Muscle layer of colon (tissue), 2 donors: ENCODE data around the gene TFE3.

Experiments used
- H3K27ac ChIP-seq: one replicate; pipeline ENCODE4 v1.7.0; 2013; ENCODE audit warnings: low read depth, mild to moderate bottlenecking, low read length, moderate library complexity
- H3K27me3 ChIP-seq, 2 donors: one replicate each; pipeline ENCODE4 v1.7.0; 2013; ENCODE audit warnings: low read length in 2 of 2, mild to moderate bottlenecking in 2 of 2; ENCODE audit not compliant: insufficient read depth in 2 of 2, control insufficient read depth in 1 of 2
- H3K36me3 ChIP-seq: one replicate; pipeline ENCODE4 v1.7.0; 2013; ENCODE audit warnings: mild to moderate bottlenecking, low read length; ENCODE audit not compliant: insufficient read depth
- H3K4me1 ChIP-seq: one replicate; pipeline ENCODE4 v1.7.0; 2013; ENCODE audit warnings: mild to moderate bottlenecking, low read length; ENCODE audit not compliant: insufficient read depth
- H3K4me3 ChIP-seq, 2 donors: one replicate each; pipeline ENCODE4 v1.7.0; 2013; ENCODE audit warnings: low read length in 2 of 2, low read depth in 1 of 2, mild to moderate bottlenecking in 1 of 2, moderate library complexity in 1 of 2
- H3K9ac ChIP-seq: one replicate; pipeline ENCODE4 v1.7.0; 2013; ENCODE audit warnings: low read length
- H3K9me3 ChIP-seq: one replicate; pipeline ENCODE4 v1.7.0; 2013; ENCODE audit warnings: mild to moderate bottlenecking, low read length
- donor health status: abdominal sarcoma.
- donor health status: Adenocarcinoma of cecum.

Gene TFE3

GRCh38 chrX:49059201-49059600 lies 16.0 kb upstream of the TFE3 start:
- H3K27me3 ChIP-seq, result peaks cover 0 to 6% of the 10 kb centered on the region in 2 donors
- H3K36me3 ChIP-seq, result no peaks in the 10 kb centered on the region
- H3K4me3 ChIP-seq, result no peak overlapping the region
- no peak overlapping the region for H3K9ac ChIP-seq
- no peaks in the 10 kb centered on the region for H3K9me3 ChIP-seq
- H3K27ac ChIP-seq, result no peak overlapping the region
- no peaks in the 10 kb centered on the region for H3K4me1 ChIP-seq

GRCh38 chrX:49058794-49059193 lies 15.6 kb upstream of the TFE3 start, which contains the start of gene CCDC120:
Gene CCDC120 (plus strand): TSS chrX:49058999. CDS start chrX:49062042, 3,043 bp downstream.
- H3K9ac ChIP-seq, result no peak within 1 kb of the TSS
- no peak within 1 kb of the TSS for H3K4me3 ChIP-seq
- no peaks in the 10 kb centered on the region for H3K36me3 ChIP-seq
- H3K27ac ChIP-seq, result no peak within 1 kb of the TSS
- no peaks in the 10 kb centered on the region for H3K4me1 ChIP-seq
- peaks cover 0 to 6% of the 10 kb centered on the region in 2 donors for H3K27me3 ChIP-seq
- no peaks in the 10 kb centered on the region for H3K9me3 ChIP-seq

- H3K9ac ChIP-seq, result no peak overlapping the region
- H3K27me3 ChIP-seq, result peaks cover 0 to 6% of the 10 kb centered on the region in 2 donors
- H3K4me3 ChIP-seq, result peak overlapping the region; percentile 33 to 59
- no peaks in the 10 kb centered on the region for H3K36me3 ChIP-seq
- peak overlapping the region; percentile 56 for H3K27ac ChIP-seq
- no peaks in the 10 kb centered on the region for H3K9me3 ChIP-seq
- H3K4me1 ChIP-seq, result no peaks in the 10 kb centered on the region
Observed at GRCh38 chrX:49054073-49054762, 11.1 kb upstream of the TFE3 start.

- Histone ChIP-seq H3K36me3 (no peaks in the 10 kb centered on the region), H3K9me3 (no peaks in the 10 kb centered on the region), H3K4me1 (no peaks in the 10 kb centered on the region), H3K27ac (peak overlapping the region; percentile 61), H3K9ac (no peak overlapping the region), H3K27me3 (peaks cover 0 to under 1% of the 10 kb centered on the region in 2 donors), H3K4me3 (peak overlapping the region; percentile 33 to 59)
Observed at GRCh38 chrX:49053223-49054072, 10.3 kb upstream of the TFE3 start.

- peaks cover 0 to 4% of the 10 kb centered on the region in 2 donors for H3K27me3 ChIP-seq
- H3K9ac ChIP-seq, result no peak overlapping the region
- H3K4me3 ChIP-seq, result no peak overlapping the region
Observed at GRCh38 chrX:49043987-49044281, 777 bp upstream of the TFE3 start.

GRCh38 chrX:49042581-49043219 lies 457 bp downstream of the TFE3 start:
- H3K4me1 ChIP-seq, result peaks cover 16% of the 10 kb centered on the region
- H3K27me3 ChIP-seq, result peaks cover 0 to 4% of the 10 kb centered on the region in 2 donors
- H3K27ac ChIP-seq, result peak overlapping the region; percentile 88
- peaks cover 12% of the 10 kb centered on the region for H3K36me3 ChIP-seq
- no peaks in the 10 kb centered on the region for H3K9me3 ChIP-seq
- H3K9ac ChIP-seq, result peak overlapping the region; percentile 81
- peak overlapping the region; percentile 69 to 77 for H3K4me3 ChIP-seq

More at GRCh38 chrX:49043987-49044281, 777 bp upstream of the TFE3 start:
- H3K9me3 ChIP-seq, result no peaks in the 10 kb centered on the region
- no peaks in the 10 kb centered on the region for H3K36me3 ChIP-seq
- H3K27ac ChIP-seq, result no peak overlapping the region
- peaks cover 16% of the 10 kb centered on the region for H3K4me1 ChIP-seq

- Histone ChIP-seq H3K4me1 (peaks cover 16% of the 10 kb centered on the region), H3K4me3 (peak overlapping the region; percentile 69 to 77), H3K9me3 (no peaks in the 10 kb centered on the region), H3K36me3 (peaks cover 18% of the 10 kb centered on the region), H3K27ac (peak overlapping the region; percentile 88), H3K9ac (peak overlapping the region; percentile 81), H3K27me3 (peaks cover 0 to 4% of the 10 kb centered on the region in 2 donors)
Observed at GRCh38 chrX:49041744-49042580, 1.2 kb downstream of the TFE3 start.

GRCh38 chrX:49040376-49040955 lies 2.7 kb downstream of the TFE3 start:
- H3K4me3 ChIP-seq, result peak overlapping the region; percentile 14 to 69
- H3K9me3 ChIP-seq, result no peaks in the 10 kb centered on the region
- peaks cover 0 to 4% of the 10 kb centered on the region in 2 donors for H3K27me3 ChIP-seq
- peak overlapping the region; percentile 2 for H3K27ac ChIP-seq
- peaks cover 18% of the 10 kb centered on the region for H3K36me3 ChIP-seq
- H3K4me1 ChIP-seq, result peaks cover 16% of the 10 kb centered on the region
- H3K9ac ChIP-seq, result no peak overlapping the region

- Histone ChIP-seq H3K27ac (peak overlapping the region; percentile 23), H3K9me3 (no peaks in the 10 kb centered on the region), H3K4me1 (peaks cover 17% of the 10 kb centered on the region), H3K4me3 (no peak overlapping the region), H3K9ac (no peak overlapping the region), H3K27me3 (peaks cover 0 to 4% of the 10 kb centered on the region in 2 donors), H3K36me3 (peaks cover 18% of the 10 kb centered on the region)
Observed at GRCh38 chrX:49039598-49040375, 3.4 kb downstream of the TFE3 start.

- H3K9ac ChIP-seq, result no peak overlapping the region
- peaks cover 0 to 4% of the 10 kb centered on the region in 2 donors for H3K27me3 ChIP-seq
- H3K4me1 ChIP-seq, result peaks cover 23% of the 10 kb centered on the region
- H3K9me3 ChIP-seq, result no peaks in the 10 kb centered on the region
- H3K36me3 ChIP-seq, result peaks cover 36% of the 10 kb centered on the region
- no peak overlapping the region for H3K4me3 ChIP-seq
- no peak overlapping the region for H3K27ac ChIP-seq
Observed at GRCh38 chrX:49037883-49038475, 5.2 kb downstream of the TFE3 start.
